ENCODE measurements around the gene SPNS3. TPM values are rescaled to one million over a fixed set of nuclear protein-coding genes. Genes with fewer than 3 reads are reported as not detected.
A peak's percentile ranks its signal among the peaks of the same experiment; 100 is the strongest.

SPNS3 gene
- total and polyA plus RNA-seq, 9 of the 15 experiments (the other 6 are each of a cell fraction or from before 2014, with no cell fraction given): not detected

GRCh38 chr17:4444782-4445473 is 11.2 kb downstream of the SPNS3 start:
- Histone ChIP-seq H4K20me1 (replicated peaks; ENCODE audit: control insufficient read depth, insufficient read depth, low read length) (peaks cover 4% of the 10 kb centered on the region; the same call in 1 of the 2 replicates), H3K4me3 (no peak overlapping the region), H3K79me2 (ENCODE audit: control insufficient read depth, insufficient read depth, low read length) (no peaks in the 10 kb centered on the region), H3K27me3 (ENCODE audit: control insufficient read depth in 2 of 2, insufficient read depth in 2 of 2, low read length in 2 of 2) (peaks cover 0 to 37% of the 10 kb centered on the region in 2 experiments; a peak in 2 of 5 replicates), H3K9me3 (replicated peaks; ENCODE audit: control insufficient read depth, insufficient read depth, low read depth, low read length) (no peaks in the 10 kb centered on the region), H3K36me3 (ENCODE audit: control insufficient read depth, insufficient read depth, low read length) (no peaks in the 10 kb centered on the region), H2AFZ (ENCODE audit: low read depth, low read length) (no peak overlapping the region), H3K4me2 (ENCODE audit: insufficient read depth, low read length) (no peak overlapping the region), H3K27ac (ENCODE audit: extremely low read depth, low read depth, low read length) (no peak overlapping the region), H3K9ac (ENCODE audit: insufficient read depth in 1 of 2, low read depth in 2 of 2, low read length in 2 of 2) (peak overlapping the region in 1 of 2 experiments; percentile 26; a peak in 1 of 4 replicates), H3K9me1 (ENCODE audit: control insufficient read depth, insufficient read depth, low read length) (no peaks in the 10 kb centered on the region), H3K4me1 (replicated peaks in 1 of 2; ENCODE audit: control insufficient read depth in 2 of 2, insufficient read depth in 2 of 2, low read length in 2 of 2) (no peaks in the 10 kb centered on the region; a peak in 2 of 5 replicates)
- TF ChIP-seq ID3 (CRISPR knock-in tag; IDR thresholded peaks at IDR 0.05) (no peak), ID3 (tag; IDR thresholded peaks at IDR 0.05) (no peak), CBX1 (IDR thresholded peaks at IDR 0.05; ENCODE audit: low read depth) (no peak), ZNF41 (CRISPR knock-in tag; conservative IDR thresholded peaks at IDR 0.05) (no peak), SRF (CRISPR knock-in tag; IDR thresholded peaks at IDR 0.05) (no peak), ZBTB2 (IDR thresholded peaks at IDR 0.05) (no peak)
- ATAC-seq (no peak), FAIRE-seq (no peak), DNase-seq (ENCODE audit: extremely low read depth in 1 of 4, low spot score in 3 of 4) (no peak)
- 30% methylated on average over 14 of the region's 18 CpGs for WGBS (ENCODE audit: insufficient coverage, low coverage, missing lambda C conversion rate)
- BruUV-seq (replicated peaks): no TSS peak
- intact Hi-C loops (cut with micrococcal nuclease): no loop called here
- CTCF ChIA-PET (ENCODE audit: low intra/inter-chr PET ratio): no interaction called here
- POLR2A ChIA-PET: no interaction called here
- in situ Hi-C loops (cut with MboI): no loop called here

All from K562 (cell line).